A549 (cell line): ENCODE measurements around the gene TJP3.

Experiments used
- BCL3 ChIP-seq: fragments of >200 bp; sonication (Bioruptor Twin); formaldehyde crosslinking; IDR thresholded peaks from 3 replicates; pipeline ENCODE4 v1.6.1; 2016
- EP300 ChIP-seq, 2 experiments: fragments of >200 bp; sonication (Bioruptor Twin); formaldehyde crosslinking; IDR thresholded peaks; 2 replicates in 1 of 2; 3 replicates in 1 of 2; pipeline ENCODE4 v1.6.1; 2016 to 2017
- ESRRA ChIP-seq: fragments of 150-350 bp; IDR thresholded peaks from 2 replicates; pipeline ENCODE4 v1.6.1; 2014; ENCODE audit warnings: mild to moderate bottlenecking, low read length, borderline replicate concordance
- JUN ChIP-seq, 2 experiments: fragments of >200 bp; sonication (Bioruptor Twin); formaldehyde crosslinking; IDR thresholded peaks; 2 replicates in 1 of 2; 3 replicates in 1 of 2; pipeline ENCODE4 v1.6.1; 2016 to 2017
- MAFK ChIP-seq: fragments of 450-650 bp; IDR thresholded peaks from 2 replicates; pipeline ENCODE4 v1.6.1; 2014; ENCODE audit not compliant: partially characterized antibody
- NFE2L2 ChIP-seq: fragments of 150-350 bp; conservative IDR thresholded peaks from 2 replicates; pipeline ENCODE4 v1.6.1; 2014; ENCODE audit warnings: low read length
- POLR2A ChIP-seq: IDR thresholded peaks from 2 replicates; pipeline ENCODE4 v1.6.1; 2012; ENCODE audit warnings: mild to moderate bottlenecking, low read length
- TF ChIP-seq, protein P1 (sequence below): fragments of >200 bp; sonication (Bioruptor Twin); formaldehyde crosslinking; IDR thresholded peaks from 3 replicates; pipeline ENCODE4 v1.5.1; 2016
- TF ChIP-seq, protein P2 (sequence below): fragments of 200-600 bp; sonication (generic); IDR thresholded peaks from 2 replicates; pipeline ENCODE4 v1.6.1; 2016; ENCODE audit warnings: antibody characterized with exemption, mild to moderate bottlenecking, moderate library complexity

- TF ChIP-seq ESRRA (no peak), NFE2L2 (no peak), POLR2A (no peak), BCL3 (no peak), MAFK (no peak), JUN (IDR thresholded peaks at IDR 0.05) (no peak), EP300 (IDR thresholded peaks at IDR 0.05) (no peak)
- TF ChIP-seq, protein P1, sequence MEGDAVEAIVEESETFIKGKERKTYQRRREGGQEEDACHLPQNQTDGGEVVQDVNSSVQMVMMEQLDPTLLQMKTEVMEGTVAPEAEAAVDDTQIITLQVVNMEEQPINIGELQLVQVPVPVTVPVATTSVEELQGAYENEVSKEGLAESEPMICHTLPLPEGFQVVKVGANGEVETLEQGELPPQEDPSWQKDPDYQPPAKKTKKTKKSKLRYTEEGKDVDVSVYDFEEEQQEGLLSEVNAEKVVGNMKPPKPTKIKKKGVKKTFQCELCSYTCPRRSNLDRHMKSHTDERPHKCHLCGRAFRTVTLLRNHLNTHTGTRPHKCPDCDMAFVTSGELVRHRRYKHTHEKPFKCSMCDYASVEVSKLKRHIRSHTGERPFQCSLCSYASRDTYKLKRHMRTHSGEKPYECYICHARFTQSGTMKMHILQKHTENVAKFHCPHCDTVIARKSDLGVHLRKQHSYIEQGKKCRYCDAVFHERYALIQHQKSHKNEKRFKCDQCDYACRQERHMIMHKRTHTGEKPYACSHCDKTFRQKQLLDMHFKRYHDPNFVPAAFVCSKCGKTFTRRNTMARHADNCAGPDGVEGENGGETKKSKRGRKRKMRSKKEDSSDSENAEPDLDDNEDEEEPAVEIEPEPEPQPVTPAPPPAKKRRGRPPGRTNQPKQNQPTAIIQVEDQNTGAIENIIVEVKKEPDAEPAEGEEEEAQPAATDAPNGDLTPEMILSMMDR, result no peak
- TF ChIP-seq, protein P2, sequence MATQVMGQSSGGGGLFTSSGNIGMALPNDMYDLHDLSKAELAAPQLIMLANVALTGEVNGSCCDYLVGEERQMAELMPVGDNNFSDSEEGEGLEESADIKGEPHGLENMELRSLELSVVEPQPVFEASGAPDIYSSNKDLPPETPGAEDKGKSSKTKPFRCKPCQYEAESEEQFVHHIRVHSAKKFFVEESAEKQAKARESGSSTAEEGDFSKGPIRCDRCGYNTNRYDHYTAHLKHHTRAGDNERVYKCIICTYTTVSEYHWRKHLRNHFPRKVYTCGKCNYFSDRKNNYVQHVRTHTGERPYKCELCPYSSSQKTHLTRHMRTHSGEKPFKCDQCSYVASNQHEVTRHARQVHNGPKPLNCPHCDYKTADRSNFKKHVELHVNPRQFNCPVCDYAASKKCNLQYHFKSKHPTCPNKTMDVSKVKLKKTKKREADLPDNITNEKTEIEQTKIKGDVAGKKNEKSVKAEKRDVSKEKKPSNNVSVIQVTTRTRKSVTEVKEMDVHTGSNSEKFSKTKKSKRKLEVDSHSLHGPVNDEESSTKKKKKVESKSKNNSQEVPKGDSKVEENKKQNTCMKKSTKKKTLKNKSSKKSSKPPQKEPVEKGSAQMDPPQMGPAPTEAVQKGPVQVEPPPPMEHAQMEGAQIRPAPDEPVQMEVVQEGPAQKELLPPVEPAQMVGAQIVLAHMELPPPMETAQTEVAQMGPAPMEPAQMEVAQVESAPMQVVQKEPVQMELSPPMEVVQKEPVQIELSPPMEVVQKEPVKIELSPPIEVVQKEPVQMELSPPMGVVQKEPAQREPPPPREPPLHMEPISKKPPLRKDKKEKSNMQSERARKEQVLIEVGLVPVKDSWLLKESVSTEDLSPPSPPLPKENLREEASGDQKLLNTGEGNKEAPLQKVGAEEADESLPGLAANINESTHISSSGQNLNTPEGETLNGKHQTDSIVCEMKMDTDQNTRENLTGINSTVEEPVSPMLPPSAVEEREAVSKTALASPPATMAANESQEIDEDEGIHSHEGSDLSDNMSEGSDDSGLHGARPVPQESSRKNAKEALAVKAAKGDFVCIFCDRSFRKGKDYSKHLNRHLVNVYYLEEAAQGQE, result no peak
Measured at GRCh38 chr19:3695986-3696659, 12.1 kb upstream of the TJP3 start.
